Lung (tissue), 12 donors: ENCODE data around the gene SCMH1. TPM values are rescaled to one million over a fixed set of nuclear protein-coding genes. Genes with fewer than 3 reads are reported as not detected.
"Not testable (repeated sequence)": the region's sequence is repeated elsewhere in the genome, so short reads cannot be mapped to it uniquely, and the experiment has no call there.

Experiments used
- ATAC-seq: fragments of 200-7000 bp; cut with Tn5 transposase; one replicate; pipeline ENCODE4 v1.9.1; 2020; ENCODE audit warnings: moderate number of reproducible peaks; ENCODE audit not compliant: insufficient read depth, low FRiP score
- DNase-seq, 3 donors: peaks; one replicate each; pipeline ENCODE4 v3.0.0-alpha.2; 2013 to 2017
- H3K27ac ChIP-seq, 2 donors: one replicate each; pipeline ENCODE4 v1.5.1; 2013; ENCODE audit warnings: mild to moderate bottlenecking in 2 of 2, moderate library complexity in 2 of 2, control low read depth in 1 of 2, inconsistent platforms in 1 of 2, low read depth in 1 of 2, low read length in 1 of 2
- H3K27me3 ChIP-seq, 3 donors: one replicate each; pipeline ENCODE4 v1.5.1; 2013; ENCODE audit warnings: low read length in 2 of 3; ENCODE audit not compliant: control insufficient read depth in 3 of 3, insufficient read depth in 3 of 3
- H3K36me3 ChIP-seq, 4 donors: one replicate each; pipeline ENCODE4 v1.5.1; 2013; ENCODE audit warnings: low read length in 4 of 4, mild to moderate bottlenecking in 1 of 4, moderate library complexity in 1 of 4; ENCODE audit not compliant: control insufficient read depth in 4 of 4, insufficient read depth in 4 of 4
- H3K4me1 ChIP-seq, 5 donors: one replicate each; pipeline ENCODE4 v1.5.1; 2013; ENCODE audit warnings: low read length in 5 of 5, mild to moderate bottlenecking in 2 of 5, moderate library complexity in 1 of 5; ENCODE audit not compliant: control insufficient read depth in 5 of 5, insufficient read depth in 5 of 5
- H3K4me3 ChIP-seq: one replicate; pipeline ENCODE4 v1.5.1; 2013; ENCODE audit warnings: mild to moderate bottlenecking, control low read depth, moderate library complexity
- H3K9ac ChIP-seq, 2 donors: one replicate each; pipeline ENCODE4 v1.5.1; 2013; ENCODE audit warnings: low read length in 2 of 2, control low read depth in 1 of 2; ENCODE audit not compliant: insufficient read depth in 1 of 2
- H3K9me3 ChIP-seq, 4 donors: one replicate each; pipeline ENCODE4 v1.5.1; 2013; ENCODE audit warnings: low read length in 3 of 4, mild to moderate bottlenecking in 1 of 4, moderate library complexity in 1 of 4; ENCODE audit not compliant: control insufficient read depth in 4 of 4, insufficient read depth in 3 of 4
- WGBS, 2 donors: extraction: QIAGEN DNeasy Blood & Tissue Kit; methylation state at CpG; one replicate each; pipeline ENCODE4 v1.1.7; 2013; 5-methylcytosine and 5-hydroxymethylcytosine counted together
- polyA plus RNA-seq, 2 donors: library from polyadenylated mRNA; stranded (reverse); fragments of 200-250 nt; gene quantifications; one replicate each; pipeline ENCODE4 v1.2.1, GENCODE V29; 2013
- total RNA-seq, 2 donors: library from RNA; depleted of rRNA in 1 of 2; stranded (reverse); fragments of >200 nt in 1 of 2; gene quantifications; one replicate each; pipeline ENCODE4 v1.2.1, GENCODE V29; 2014 to 2021
- TF ChIP-seq, protein P1 (sequence below): IDR thresholded peaks from 2 replicates; pipeline ENCODE4 v1.5.1; 2012; ENCODE audit warnings: mild to moderate bottlenecking; ENCODE audit errors: control extremely low read depth, extremely low read depth
- donor health status: control.
- donor health status: control.
- donor health status: Bipolar disorder and iron deficiency.
- donor health status: healthy.
- donor health status: DM: yes; HTN: yes; CAD: no.

The SCMH1 gene
- total and polyA plus RNA-seq, 4 donors: 20.7 to 43.5 (median 28.8) TPM

DNA sequence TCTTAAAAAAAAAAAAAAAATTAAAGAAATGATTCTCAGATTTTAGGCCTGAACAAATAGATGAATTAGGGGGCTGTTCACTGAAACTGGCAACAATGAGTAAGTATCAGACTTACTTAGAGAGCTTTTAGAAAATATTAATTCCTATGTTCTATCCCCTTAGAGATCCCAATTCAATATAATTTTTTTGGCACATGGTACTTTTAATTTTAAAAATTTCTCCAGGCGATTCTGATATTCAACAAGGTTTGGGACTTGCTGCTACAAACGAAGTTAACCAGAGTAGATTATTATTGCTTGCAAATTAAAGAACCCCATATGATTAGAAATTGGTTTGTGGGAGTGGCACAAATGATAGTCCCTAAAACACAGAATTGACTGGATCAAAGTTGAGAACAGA is 11.4 kb downstream of the SCMH1 start:
- H3K27ac ChIP-seq: no peak overlapping the region
- TF ChIP-seq, protein P1, sequence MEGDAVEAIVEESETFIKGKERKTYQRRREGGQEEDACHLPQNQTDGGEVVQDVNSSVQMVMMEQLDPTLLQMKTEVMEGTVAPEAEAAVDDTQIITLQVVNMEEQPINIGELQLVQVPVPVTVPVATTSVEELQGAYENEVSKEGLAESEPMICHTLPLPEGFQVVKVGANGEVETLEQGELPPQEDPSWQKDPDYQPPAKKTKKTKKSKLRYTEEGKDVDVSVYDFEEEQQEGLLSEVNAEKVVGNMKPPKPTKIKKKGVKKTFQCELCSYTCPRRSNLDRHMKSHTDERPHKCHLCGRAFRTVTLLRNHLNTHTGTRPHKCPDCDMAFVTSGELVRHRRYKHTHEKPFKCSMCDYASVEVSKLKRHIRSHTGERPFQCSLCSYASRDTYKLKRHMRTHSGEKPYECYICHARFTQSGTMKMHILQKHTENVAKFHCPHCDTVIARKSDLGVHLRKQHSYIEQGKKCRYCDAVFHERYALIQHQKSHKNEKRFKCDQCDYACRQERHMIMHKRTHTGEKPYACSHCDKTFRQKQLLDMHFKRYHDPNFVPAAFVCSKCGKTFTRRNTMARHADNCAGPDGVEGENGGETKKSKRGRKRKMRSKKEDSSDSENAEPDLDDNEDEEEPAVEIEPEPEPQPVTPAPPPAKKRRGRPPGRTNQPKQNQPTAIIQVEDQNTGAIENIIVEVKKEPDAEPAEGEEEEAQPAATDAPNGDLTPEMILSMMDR: no peak
- H3K9ac ChIP-seq: no peak overlapping the region
- DNase-seq (no peak), ATAC-seq (no peak)
- no peak overlapping the region for H3K4me3 ChIP-seq
- no peaks in the 10 kb centered on the region for H3K36me3 ChIP-seq
- H3K27me3 ChIP-seq: no peaks in the 10 kb centered on the region
- 90 to 93% methylated on average over 2 of the region's 2 CpGs for WGBS, 2 donors
- H3K4me1 ChIP-seq: peaks cover 0 to 22% (median 3%) of the 10 kb centered on the region in 5 donors
- H3K9me3 ChIP-seq: no peaks in the 10 kb centered on the region

DNA sequence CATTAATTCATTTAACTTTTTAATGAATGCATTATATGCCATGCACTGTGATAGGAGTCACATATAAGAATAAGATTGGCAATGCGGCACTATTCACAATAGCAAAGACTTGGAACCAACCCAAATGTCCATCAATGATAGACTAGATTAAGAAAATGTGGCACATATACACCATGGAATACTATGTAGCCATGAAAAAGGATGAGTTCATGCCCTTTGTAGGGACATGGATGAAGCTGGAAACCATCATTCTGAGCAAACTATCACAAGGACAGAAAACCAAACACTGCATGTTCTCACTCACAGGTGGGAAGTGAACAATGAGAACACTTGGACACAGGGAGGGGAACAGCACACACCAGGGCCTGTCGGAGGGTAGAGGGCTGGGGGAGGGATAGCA is 12.9 kb downstream of the SCMH1 start:
- 96 to 100% methylated on average over 2 of the region's 2 CpGs for WGBS, 2 donors
- ATAC-seq, H3K27ac ChIP-seq: not testable (repeated sequence)

DNA sequence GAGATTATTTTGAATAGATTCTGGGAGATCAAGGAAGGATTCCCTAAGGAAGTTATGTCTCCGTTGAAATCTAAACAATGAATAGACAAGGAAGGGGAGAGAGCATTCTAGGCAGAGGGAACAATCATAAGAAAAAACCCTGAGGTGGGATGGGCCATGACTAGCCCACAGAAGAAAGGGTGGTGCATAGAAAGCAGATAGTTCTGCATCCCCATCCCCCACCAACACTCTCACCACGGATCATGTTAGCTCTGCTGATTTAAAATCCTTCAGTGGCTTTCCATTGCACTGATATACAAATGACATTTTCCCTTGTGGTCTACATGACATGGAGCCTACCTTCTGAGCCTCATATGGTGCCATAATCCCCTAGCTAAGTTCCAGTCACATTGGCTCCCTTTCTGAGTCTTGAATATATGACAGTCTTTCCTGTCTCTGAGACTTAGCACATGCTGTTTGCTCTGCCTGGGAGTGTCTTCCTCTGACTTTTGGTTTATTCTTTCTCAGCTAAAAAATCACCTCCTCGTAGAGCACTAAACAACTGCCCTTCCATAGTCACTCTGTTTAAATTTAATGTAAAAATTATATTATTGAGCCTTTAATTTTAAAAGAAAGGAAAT is 15.2 kb downstream of the SCMH1 start:
- no peak overlapping the region for H3K9ac ChIP-seq
- H3K9me3 ChIP-seq: no peaks in the 10 kb centered on the region
- H3K4me1 ChIP-seq: peaks cover 0 to 12% (median 0%) of the 10 kb centered on the region in 5 donors
- no peak for ATAC-seq
- no peak overlapping the region for H3K4me3 ChIP-seq
- no peaks in the 10 kb centered on the region for H3K36me3 ChIP-seq
- 57 to 77% methylated on average over 3 of the region's 3 CpGs for WGBS, 2 donors
- H3K27ac ChIP-seq: no peak overlapping the region
- DNase-seq: peak in 2 of 3 donors; percentile 12 to 32
- TF ChIP-seq, protein P1: no peak
- no peaks in the 10 kb centered on the region for H3K27me3 ChIP-seq

More for the DNA sequence above, 12.9 kb downstream of the SCMH1 start:
- DNase-seq, H3K9ac ChIP-seq, H3K36me3 ChIP-seq, H3K9me3 ChIP-seq, H3K27me3 ChIP-seq, H3K4me3 ChIP-seq: not testable (repeated sequence)
- H3K4me1 ChIP-seq: peaks cover 0 to 22% (median 3%) of the 10 kb centered on the region in 5 donors

DNA sequence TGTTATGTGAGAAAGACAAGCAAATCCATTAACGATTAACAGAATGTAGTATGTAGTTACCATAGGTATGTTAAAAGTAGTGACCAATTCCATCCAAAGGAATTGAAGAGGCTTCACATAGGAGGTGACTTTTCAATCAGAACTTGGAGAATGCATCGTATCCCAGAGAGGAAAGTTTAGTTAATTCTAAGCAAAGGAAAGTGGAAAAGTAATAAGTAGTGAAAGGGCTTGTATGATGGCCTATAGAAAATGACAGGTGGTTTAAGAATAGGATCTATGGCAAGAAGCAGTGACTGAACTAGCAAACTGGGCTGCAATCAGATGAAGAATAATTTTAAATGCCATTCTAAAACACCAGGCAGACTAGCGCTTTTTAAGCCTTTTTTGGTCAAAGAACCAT is 16.6 kb downstream of the SCMH1 start:
- Histone ChIP-seq H3K27me3 (no peaks in the 10 kb centered on the region), H3K4me1 (peaks cover 0 to 12% (median 0%) of the 10 kb centered on the region in 5 donors), H3K9ac (no peak overlapping the region), H3K9me3 (no peaks in the 10 kb centered on the region), H3K27ac (no peak overlapping the region), H3K36me3 (peaks cover 0 to 4% (median 0%) of the 10 kb centered on the region in 4 donors), H3K4me3 (no peak overlapping the region)
- TF ChIP-seq, protein P1: no peak
- ATAC-seq: no peak
- 93 to 94% methylated on average over 3 of the region's 3 CpGs for WGBS, 2 donors
- DNase-seq: no peak
